H1 (cell line): ENCODE measurements around the gene WDR41. TPM values are rescaled to one million over a fixed set of nuclear protein-coding genes. Genes with fewer than 3 reads are reported as not detected.

Experiments
- CTCF ChIA-PET: fragments of 300-600 bp; sonication (Branson Sonifier 250); formaldehyde crosslinking; loops from one replicate; lab custom pipeline; 2021; ENCODE audit not compliant: partially characterized antibody; lab: Charles Lee
- POLR2A ChIA-PET: fragments of 300-600 bp; sonication (Branson Sonifier 250); formaldehyde crosslinking; loops from one replicate; lab custom pipeline; 2021; ENCODE audit warnings: inconsistent platforms; ENCODE audit not compliant: partially characterized antibody; lab: Charles Lee
- DNase-seq, 2 experiments: peaks; one replicate each; pipeline versions ENCODE4 v3.0.0 to v3.0.0-alpha.2; 2010 to 2022; ENCODE audit warnings: low spot score in 2 of 2, low read depth in 1 of 2, mixed read lengths in 1 of 2
- FAIRE-seq: peaks from 2 replicates; lab custom pipeline; 2011; peaks lifted over from hg19 to GRCh38; lab: Jason Lieb, UNC
- H2AFZ ChIP-seq: 2 replicates; pipeline ENCODE4 v1.8.1; 2012; ENCODE audit warnings: low read length, inconsistent platforms
- H2AK5ac ChIP-seq: 2 replicates; pipeline ENCODE4 v1.6.1; 2013; ENCODE audit warnings: low read depth, low read length
- H2BK120ac ChIP-seq: replicated peaks from 2 replicates; pipeline ENCODE3; 2013; ENCODE audit warnings: low read depth, low read length, inconsistent platforms
- H2BK12ac ChIP-seq: 2 replicates; pipeline ENCODE4 v1.6.1; 2013; ENCODE audit warnings: low read depth, low read length
- H2BK15ac ChIP-seq: 2 replicates; pipeline ENCODE4 v1.6.1; 2013; ENCODE audit warnings: low read length
- H2BK20ac ChIP-seq: 2 replicates; pipeline ENCODE4 v1.6.1; 2013; ENCODE audit warnings: low read length
- H2BK5ac ChIP-seq: 2 replicates; pipeline ENCODE4 v1.6.1; 2013; ENCODE audit warnings: low read depth, low read length
- H3K14ac ChIP-seq: 2 replicates; pipeline ENCODE4 v1.6.1; 2013; ENCODE audit warnings: inconsistent platforms; ENCODE audit not compliant: insufficient read length
- H3K18ac ChIP-seq: 2 replicates; pipeline ENCODE4 v1.6.1; 2013; ENCODE audit warnings: low read length; ENCODE audit errors: extremely low read depth
- H3K23ac ChIP-seq: 2 replicates; pipeline ENCODE4 v1.6.1; 2013; ENCODE audit warnings: inconsistent platforms; ENCODE audit not compliant: insufficient read length
- H3K23me2 ChIP-seq: 2 replicates; pipeline ENCODE4 v1.6.1; 2013; ENCODE audit warnings: low read depth, low read length
- H3K27ac ChIP-seq: 2 replicates; pipeline ENCODE4 v1.6.1; 2011; ENCODE audit warnings: low read depth, low read length, inconsistent platforms
- H3K27me3 ChIP-seq, 4 experiments: replicated peaks in 1 of 4; 1 replicate in 1 of 4; 2 replicates in 3 of 4; pipeline versions ENCODE4 v1.6.1 to v1.8.1; 2011 to 2013; ENCODE audit warnings: low read length in 3 of 4, mild to moderate bottlenecking in 3 of 4, inconsistent platforms in 2 of 4, mixed read lengths in 2 of 4, moderate library complexity in 1 of 4; ENCODE audit not compliant: control insufficient read depth in 3 of 4, insufficient read depth in 3 of 4; ENCODE audit errors: extremely low read depth in 1 of 4
- H3K36me3 ChIP-seq, 4 experiments: 2 replicates each; pipeline versions ENCODE4 v1.6.1 to v1.8.1; 2011 to 2013; ENCODE audit warnings: mild to moderate bottlenecking in 4 of 4, low read length in 3 of 4, moderate library complexity in 2 of 4, control low read depth in 1 of 4, inconsistent platforms in 1 of 4; ENCODE audit not compliant: insufficient read depth in 4 of 4, control insufficient read depth in 2 of 4
- H3K4ac ChIP-seq: replicated peaks from 2 replicates; pipeline ENCODE3; 2013; ENCODE audit warnings: low read length, low read depth, mixed read lengths, inconsistent platforms; ENCODE audit not compliant: insufficient read length
- H3K4me1 ChIP-seq, 4 experiments: replicated peaks in 1 of 4; 1 replicate in 1 of 4; 2 replicates in 3 of 4; pipeline versions ENCODE4 v1.6.1 to v1.8.1; 2011 to 2013; ENCODE audit warnings: low read length in 3 of 4, inconsistent platforms in 2 of 4, mixed read lengths in 1 of 4; ENCODE audit not compliant: insufficient read depth in 4 of 4, control insufficient read depth in 3 of 4
- H3K4me2 ChIP-seq, 2 experiments: 2 replicates each; pipeline versions ENCODE4 v1.6.1 to v1.8.1; 2011 to 2013; ENCODE audit warnings: low read depth in 2 of 2, low read length in 2 of 2, control low read depth in 1 of 2, inconsistent platforms in 1 of 2, mild to moderate bottlenecking in 1 of 2; ENCODE audit not compliant: insufficient read depth in 1 of 2
- H3K4me3 ChIP-seq, 4 experiments: fragments of 200-600, 300-600 bp in 1 of 4; sonication (generic), shearing (Covaris generic), sonication (Bioruptor Twin) in 1 of 4; 2 replicates each; pipeline versions ENCODE4 v1.5.1 to v1.8.1; 2011 to 2016; ENCODE audit warnings: low read length in 4 of 4, low read depth in 3 of 4, control low read depth in 2 of 4, inconsistent platforms in 2 of 4, mild to moderate bottlenecking in 2 of 4, mixed read lengths in 1 of 4, moderate library complexity in 1 of 4; ENCODE audit not compliant: insufficient read depth in 2 of 4; ENCODE audit errors: extremely low read depth in 1 of 4
- H3K56ac ChIP-seq: replicated peaks from 2 replicates; pipeline ENCODE3; 2013; ENCODE audit warnings: low read depth, mild to moderate bottlenecking, mixed read lengths, low read length, inconsistent platforms; ENCODE audit not compliant: insufficient read length
- H3K79me1 ChIP-seq: 2 replicates; pipeline ENCODE4 v1.6.1; 2013; ENCODE audit warnings: low read depth, low read length, control low read depth
- H3K79me2 ChIP-seq, 2 experiments: 2 replicates each; pipeline versions ENCODE4 v1.6.1 to v1.8.1; 2012 to 2013; ENCODE audit warnings: low read length in 2 of 2, mild to moderate bottlenecking in 2 of 2, inconsistent platforms in 1 of 2; ENCODE audit not compliant: insufficient read depth in 2 of 2, control insufficient read depth in 1 of 2
- H3K9ac ChIP-seq, 4 experiments: replicated peaks in 1 of 4; 1 replicate in 1 of 4; 2 replicates in 3 of 4; pipeline versions ENCODE4 v1.6.1 to v1.8.1; 2011 to 2013; ENCODE audit warnings: low read depth in 3 of 4, low read length in 3 of 4, control low read depth in 2 of 4, mild to moderate bottlenecking in 2 of 4, moderate library complexity in 2 of 4, inconsistent platforms in 1 of 4; ENCODE audit errors: extremely low read depth in 1 of 4
- H3K9me3 ChIP-seq, 2 experiments: 2 replicates each; pipeline versions ENCODE4 v1.6.1 to v1.8.1; 2012 to 2013; ENCODE audit warnings: mild to moderate bottlenecking in 2 of 2, moderate library complexity in 2 of 2, control low read depth in 1 of 2, inconsistent platforms in 1 of 2, low read depth in 1 of 2, low read length in 1 of 2, mixed read lengths in 1 of 2; ENCODE audit not compliant: insufficient read depth in 2 of 2
- H4K20me1 ChIP-seq, 2 experiments: replicated peaks in 1 of 2; 2 replicates each; pipeline versions ENCODE3 to v1.8.1; 2011 to 2013; ENCODE audit warnings: inconsistent platforms in 2 of 2, low read length in 2 of 2, mild to moderate bottlenecking in 1 of 2; ENCODE audit not compliant: insufficient read depth in 2 of 2, control insufficient read depth in 1 of 2
- H4K5ac ChIP-seq: 2 replicates; pipeline ENCODE4 v1.6.1; 2013; ENCODE audit warnings: low read length, low read depth, mixed read lengths, inconsistent platforms; ENCODE audit not compliant: insufficient read length
- H4K8ac ChIP-seq: 2 replicates; pipeline ENCODE4 v1.8.0; 2013; ENCODE audit warnings: mild to moderate bottlenecking, moderate library complexity, low read length, inconsistent platforms; ENCODE audit not compliant: insufficient read depth; ENCODE audit errors: extremely low read depth
- H4K91ac ChIP-seq: replicated peaks from 2 replicates; pipeline ENCODE3; 2013; ENCODE audit warnings: low read length, mixed read lengths, inconsistent platforms; ENCODE audit not compliant: insufficient read length
- CTBP2 ChIP-seq: IDR thresholded peaks from 2 replicates; pipeline ENCODE4 v1.7.0; 2011; ENCODE audit warnings: borderline replicate concordance, mild to moderate bottlenecking, moderate library complexity, mixed read lengths, low read length; ENCODE audit not compliant: insufficient read depth, insufficient read length
- EP300 ChIP-seq, 2 experiments: IDR thresholded peaks; 1 replicate in 1 of 2; 2 replicates in 1 of 2; pipeline ENCODE4 v1.6.1; 2011 to 2012; ENCODE audit warnings: low read depth in 2 of 2, low read length in 2 of 2, mild to moderate bottlenecking in 2 of 2, borderline replicate concordance in 1 of 2, inconsistent platforms in 1 of 2, moderate library complexity in 1 of 2
- HDAC2 ChIP-seq, 2 experiments: fragments of 300-600 bp in 1 of 2; sonication (generic) in 1 of 2; IDR thresholded peaks; 2 replicates each; pipeline ENCODE4 v1.6.1; 2011 to 2012; ENCODE audit warnings: low read depth in 2 of 2, low read length in 2 of 2, mild to moderate bottlenecking in 2 of 2, moderate library complexity in 2 of 2, borderline replicate concordance in 1 of 2, inconsistent platforms in 1 of 2
- JUND ChIP-seq: IDR thresholded peaks from 2 replicates; pipeline ENCODE4 v1.6.1; 2011; ENCODE audit warnings: mild to moderate bottlenecking, improper control_type of control experiment, low read length
- MAX ChIP-seq: IDR thresholded peaks from 2 replicates; pipeline ENCODE4 v1.6.1; 2012; ENCODE audit warnings: inconsistent platforms
- NANOG ChIP-seq: IDR thresholded peaks from 2 replicates; pipeline ENCODE4 v1.6.1; 2011; ENCODE audit warnings: low read length, low read depth, mild to moderate bottlenecking, inconsistent platforms; ENCODE audit not compliant: insufficient read depth, poor library complexity, severe bottlenecking
- RXRA ChIP-seq: IDR thresholded peaks from 2 replicates; pipeline ENCODE4 v1.6.1; 2011; ENCODE audit warnings: low read depth, mild to moderate bottlenecking, low read length, moderate library complexity; ENCODE audit not compliant: insufficient read depth
- SIRT6 ChIP-seq: IDR thresholded peaks from one replicate; pipeline ENCODE4 v1.7.1; 2012; ENCODE audit warnings: low read length, inconsistent platforms
- SP4 ChIP-seq: IDR thresholded peaks from 2 replicates; pipeline ENCODE4 v1.6.1; 2012; ENCODE audit warnings: low read length, inconsistent platforms
- WGBS, 2 experiments: shearing (Covaris generic) in 1 of 2; methylation state at CpG; one replicate each; pipeline versions ENCODE4 v1.1.6 to v1.1.7; 2013 to 2015; ENCODE audit warnings: low lambda C conversion rate in 2 of 2, mixed read lengths in 2 of 2, inconsistent platforms in 1 of 2, low coverage in 1 of 2, missing lambda C conversion rate in 1 of 2; ENCODE audit not compliant: insufficient replicate concordance in 2 of 2, insufficient coverage in 1 of 2, insufficient read length in 1 of 2; ENCODE audit errors: extremely low coverage in 1 of 2, missing lambda C conversion rate in 1 of 2; 5-methylcytosine and 5-hydroxymethylcytosine counted together
- polyA plus RNA-seq, 7 experiments: library from polyadenylated mRNA; depleted of rRNA in 3 of 7; stranded (reverse) in 5 of 7; unstranded in 2 of 7; fragments of >200 nt in 5 of 7; fragments of 200-250 nt in 2 of 7; gene quantifications; 1 replicate in 5 of 7; 2 replicates in 1 of 7; 4 replicates in 1 of 7; pipeline versions ENCODE4 v1.2.1 to v1.2.3, GENCODE V29; 2011 to 2013; ENCODE audit warnings: missing spikeins in 2 of 7, mixed read lengths in 2 of 7
- total RNA-seq: library from RNA; stranded (reverse); fragmentation: NEBNext Ultra II Directional; extraction: Animal tissue kit (Norgen Biotek cat#: 25700); gene quantifications from 2 replicates; pipeline ENCODE4 v1.2.1, GENCODE V29; 2021

The WDR41 gene
- total and polyA plus RNA-seq, 2 of the 8 experiments (the other 6 are each of a cell fraction or from before 2014, with no cell fraction given), result 16.4 to 44.9 TPM

GRCh38 chr5:77407152-77407551 is 85.0 kb downstream of the WDR41 start:
- no peak overlapping the region for H3K4ac ChIP-seq
- H3K36me3 ChIP-seq, result no peaks in the 10 kb centered on the region
- H3K4me3 ChIP-seq, result no peak overlapping the region
- no peak overlapping the region for H3K18ac ChIP-seq
- no peak overlapping the region for H2BK20ac ChIP-seq
- H2BK15ac ChIP-seq, result no peak overlapping the region
- CTCF ChIA-PET, result interaction anchor here (0.6 kb wide), 1 partner anchor 298 kb away, joined by 3 read pairs; no protein-coding TSS in a partner anchor
- H3K4me1 ChIP-seq, result no peaks in the 10 kb centered on the region
- H3K4me2 ChIP-seq, result no peak overlapping the region
- H3K23ac ChIP-seq, result no peak overlapping the region
- no peak overlapping the region for H3K9ac ChIP-seq
- no peak overlapping the region for H3K56ac ChIP-seq
- DNase-seq, result no peak
- peak overlapping the region; percentile 87 for H3K14ac ChIP-seq
- H2AK5ac ChIP-seq, result no peak overlapping the region
- POLR2A ChIA-PET, result no interaction called here
- H2BK12ac ChIP-seq, result no peak overlapping the region
- H3K23me2 ChIP-seq, result no peaks in the 10 kb centered on the region
- H3K79me1 ChIP-seq, result no peaks in the 10 kb centered on the region
- no peak overlapping the region for H2BK5ac ChIP-seq
- no peak overlapping the region for H3K27ac ChIP-seq
- H3K79me2 ChIP-seq, result no peaks in the 10 kb centered on the region
- 99% methylated on average over 10 of the region's 10 CpGs; no CpG with 5 or more reads in 1 of the 2 experiments for WGBS, 2 experiments
- no peak overlapping the region; the same call in 1 of the 2 replicates for H4K8ac ChIP-seq
- H2BK120ac ChIP-seq, result no peak overlapping the region
- H2AFZ ChIP-seq, result no peak overlapping the region
- no peak overlapping the region for H4K91ac ChIP-seq
- no peak overlapping the region for H4K5ac ChIP-seq
- no peaks in the 10 kb centered on the region for H3K9me3 ChIP-seq
- TF ChIP-seq HDAC2 (IDR thresholded peaks at IDR 0.05; ENCODE audit: borderline replicate concordance in 1 of 2, low read depth in 2 of 2, low read length in 2 of 2), result no peak
- TF ChIP-seq EP300 (IDR thresholded peaks at IDR 0.05; ENCODE audit: borderline replicate concordance in 1 of 2, low read depth in 2 of 2, low read length in 2 of 2), result no peak
- no peak for TF ChIP-seq SP4
- no peak for TF ChIP-seq RXRA
- TF ChIP-seq JUND, result no peak
- TF ChIP-seq CTBP2, result no peak
- no peak for TF ChIP-seq MAX
- TF ChIP-seq SIRT6, result no peak
- TF ChIP-seq NANOG, result no peak
- no peak for FAIRE-seq
- no peaks in the 10 kb centered on the region for H3K27me3 ChIP-seq
- H4K20me1 ChIP-seq, result no peaks in the 10 kb centered on the region
